Glutamatergic neuron (in vitro differentiated cells): Measurements from ENCODE around the gene RARS2. TPM values are rescaled to one million over a fixed set of nuclear protein-coding genes. Genes with fewer than 3 reads are reported as not detected.
"Not testable (repeated sequence)": the region's sequence is repeated elsewhere in the genome, so short reads cannot be mapped to it uniquely, and the experiment has no call there.

Source experiments
- DNase-seq: peaks from one replicate; pipeline ENCODE4 v3.0.0; 2022
- H3K27ac Mint-ChIP-seq: one replicate; pipeline ENCODE4 v1.8.0; 2020; ENCODE audit warnings: mild to moderate bottlenecking, mixed read lengths, inconsistent platforms; ENCODE audit not compliant: unreplicated experiment
- H3K27me3 Mint-ChIP-seq: one replicate; pipeline ENCODE4 v1.8.0; 2020; ENCODE audit warnings: mild to moderate bottlenecking, moderate library complexity, mixed read lengths, inconsistent platforms; ENCODE audit not compliant: unreplicated experiment
- H3K36me3 Mint-ChIP-seq: one replicate; pipeline ENCODE4 v1.8.0; 2020; ENCODE audit warnings: mild to moderate bottlenecking, mixed read lengths, inconsistent platforms; ENCODE audit not compliant: unreplicated experiment
- H3K4me1 Mint-ChIP-seq: one replicate; pipeline ENCODE4 v1.8.0; 2020; ENCODE audit warnings: mild to moderate bottlenecking, low read depth, mixed read lengths, inconsistent platforms; ENCODE audit not compliant: unreplicated experiment
- H3K4me3 Mint-ChIP-seq: one replicate; pipeline ENCODE4 v1.8.0; 2020; ENCODE audit warnings: mild to moderate bottlenecking, mixed read lengths, inconsistent platforms; ENCODE audit not compliant: unreplicated experiment
- H3K9me3 Mint-ChIP-seq: one replicate; pipeline ENCODE4 v1.8.0; 2020; ENCODE audit warnings: mild to moderate bottlenecking, moderate library complexity, mixed read lengths, inconsistent platforms; ENCODE audit not compliant: unreplicated experiment
- CTCF ChIP-seq: fragments of 200-600 bp; sonication (generic); IDR thresholded peaks from one replicate; pipeline ENCODE4 v1.5.0; 2021; ENCODE audit not compliant: partially characterized antibody, unreplicated experiment
- total RNA-seq: library from RNA; stranded (reverse); fragmentation: NEBNext Ultra II Directional; extraction: Animal tissue kit (Norgen Biotek cat#: 25700); gene quantifications from one replicate; pipeline ENCODE4 v1.2.1, GENCODE V29; 2021; ENCODE audit not compliant: unreplicated experiment

Gene RARS2
- total RNA-seq, 1 donor from 2014 or later: 42.0 TPM

- H3K4me3 Mint-ChIP-seq: no peak overlapping the region
These were observed 91.7 kb downstream of the RARS2 start for GRCh38 chr6:87498048-87498447.

GRCh38 chr6:87494761-87495422, 94.9 kb downstream of the RARS2 start:
- TF ChIP-seq CTCF: no peak
- Mint-ChIP-seq H3K36me3 (no peaks in the 10 kb centered on the region), H3K4me1 (no peaks in the 10 kb centered on the region), H3K4me3 (no peak overlapping the region), H3K9me3 (no peaks in the 10 kb centered on the region), H3K27ac (no peak overlapping the region), H3K27me3 (no peaks in the 10 kb centered on the region)
- no peak for DNase-seq

More at GRCh38 chr6:87498048-87498447, 91.7 kb downstream of the RARS2 start:
- Mint-ChIP-seq H3K9me3 (no peaks in the 10 kb centered on the region), H3K27me3 (no peaks in the 10 kb centered on the region), H3K4me1 (no peaks in the 10 kb centered on the region), H3K27ac (no peak overlapping the region), H3K36me3 (no peaks in the 10 kb centered on the region)
- DNase-seq: no peak
- no peak for TF ChIP-seq CTCF

GRCh38 chr6:87489326-87489725, 100.5 kb downstream of the RARS2 start:
- not testable (repeated sequence) for DNase-seq, H3K27ac Mint-ChIP-seq, H3K27me3 Mint-ChIP-seq, H3K36me3 Mint-ChIP-seq, H3K4me1 Mint-ChIP-seq, H3K4me3 Mint-ChIP-seq, H3K9me3 Mint-ChIP-seq

GRCh38 chr6:87487555-87487954, 102.2 kb downstream of the RARS2 start:
- no peak for DNase-seq
- no peak overlapping the region for H3K4me3 Mint-ChIP-seq
- TF ChIP-seq CTCF: no peak
- H3K9me3 Mint-ChIP-seq: peaks cover 2% of the 10 kb centered on the region
- H3K27me3 Mint-ChIP-seq: no peaks in the 10 kb centered on the region
- peaks cover 11% of the 10 kb centered on the region for H3K36me3 Mint-ChIP-seq
- H3K27ac Mint-ChIP-seq: no peak overlapping the region
- no peaks in the 10 kb centered on the region for H3K4me1 Mint-ChIP-seq

GRCh38 chr6:87484491-87484890, 105.3 kb downstream of the RARS2 start:
- no peak for DNase-seq
- Mint-ChIP-seq H3K9me3 (peaks cover 2% of the 10 kb centered on the region), H3K27ac (no peak overlapping the region), H3K27me3 (no peaks in the 10 kb centered on the region), H3K4me1 (peaks cover 4% of the 10 kb centered on the region), H3K36me3 (peaks cover 20% of the 10 kb centered on the region), H3K4me3 (no peak overlapping the region)
- no peak for TF ChIP-seq CTCF
